ENCODE data around the gene LRRC26.
"Not testable (repeated sequence)": the region's sequence is repeated elsewhere in the genome, so short reads cannot be mapped to it uniquely, and the experiment has no call there.

- TF ChIP-seq FOXK2 (IDR thresholded peaks at IDR 0.05); PKNOX1 (IDR thresholded peaks at IDR 0.05); FOXA1 (IDR thresholded peaks at IDR 0.05); SUZ12 (IDR thresholded peaks at IDR 0.05); ARNT (IDR thresholded peaks at IDR 0.05); ELF4 (IDR thresholded peaks at IDR 0.05); CTBP1 (IDR thresholded peaks at IDR 0.05; ENCODE audit: borderline replicate concordance): not testable (repeated sequence)
These were observed 46.9 kb downstream of the LRRC26 start for GRCh38 chr9:137122796-137123467.
